Right hindlimb (tissue), 1 donor: ENCODE results near the gene PSMC5.
"Not testable (repeated sequence)": the region's sequence is repeated elsewhere in the genome, so short reads cannot be mapped to it uniquely, and the experiment has no call there.

Experiments
- DNase-seq: peaks from one replicate; pipeline ENCODE4 v3.0.0-alpha.2; 2018

The PSMC5 gene

GRCh38 chr17:63841350-63842172, 14.3 kb downstream of the PSMC5 start:
- DNase-seq, result peak; percentile 62

- DNase-seq, result peak; percentile 59
Observed at GRCh38 chr17:63842173-63842539, 14.9 kb downstream of the PSMC5 start.

- peak; percentile 99 for DNase-seq
Observed at GRCh38 chr17:63842540-63843386, 15.5 kb downstream of the PSMC5 start, which contains the start of gene SMARCD2. TSS of gene SMARCD2 (minus strand) at chr17:63842685. CDS start at chr17:63842674, 11 bp downstream.

- DNase-seq, result peak; percentile 65
Observed at GRCh38 chr17:63843387-63843888, 16.2 kb downstream of the PSMC5 start.

- no peak for DNase-seq
Observed at GRCh38 chr17:63843910-63844677, 16.9 kb downstream of the PSMC5 start.

GRCh38 chr17:63845509-63845908, 18.3 kb downstream of the PSMC5 start:
- DNase-seq, result no peak

GRCh38 chr17:63847525-63848249, 20.5 kb downstream of the PSMC5 start:
- no peak for DNase-seq

GRCh38 chr17:63848834-63849689, 21.8 kb downstream of the PSMC5 start:
- DNase-seq, result peak; percentile 91

- no peak for DNase-seq
Observed at GRCh38 chr17:63850401-63850800, 23.2 kb downstream of the PSMC5 start.

GRCh38 chr17:63853260-63853659, 26.0 kb downstream of the PSMC5 start:
- DNase-seq, result no peak

- no peak for DNase-seq
Observed at GRCh38 chr17:63854709-63855108, 27.5 kb downstream of the PSMC5 start.

GRCh38 chr17:63855185-63855584, 28.0 kb downstream of the PSMC5 start:
- DNase-seq, result no peak

- not testable (repeated sequence) for DNase-seq
Observed at GRCh38 chr17:63856425-63856824, 29.2 kb downstream of the PSMC5 start.

GRCh38 chr17:63859257-63859656, 32.0 kb downstream of the PSMC5 start:
- no peak for DNase-seq

GRCh38 chr17:63866625-63867024, 39.4 kb downstream of the PSMC5 start:
- DNase-seq, result not testable (repeated sequence)

- DNase-seq, result not testable (repeated sequence)
Observed at GRCh38 chr17:63869491-63870291, 42.5 kb downstream of the PSMC5 start.

- DNase-seq, result not testable (repeated sequence)
Observed at GRCh38 chr17:63870292-63870665, 43.0 kb downstream of the PSMC5 start.

- DNase-seq, result not testable (repeated sequence)
Observed at GRCh38 chr17:63871646-63872365, 44.6 kb downstream of the PSMC5 start.

GRCh38 chr17:63873577-63873976, 46.3 kb downstream of the PSMC5 start, which contains the start of gene CSH2:
TSS of gene CSH2 (minus strand) at chr17:63873677. CDS start at chr17:63873614, 63 bp downstream.
- not testable (repeated sequence) for DNase-seq
